ENCODE results near the gene TMEM52.

TMEM52 gene

GRCh38 chr1:1957533-1957961, 38.5 kb upstream of the TMEM52 start:
- no peak overlapping the region for H3K4ac ChIP-seq (ENCODE audit: low read length)
- H3K4me3 ChIP-seq (ENCODE audit: low read length in 2 of 2) = no peak overlapping the region
- H2BK15ac ChIP-seq (ENCODE audit: low read length) = no peak overlapping the region
- H3K14ac ChIP-seq (ENCODE audit: low read length) = no peak overlapping the region
- H3K9ac ChIP-seq (ENCODE audit: low read depth, low read length, poor library complexity) = no peak overlapping the region
- H3K9me3 ChIP-seq (replicated peaks in 1 of 2; ENCODE audit: control insufficient read depth in 2 of 2, insufficient read depth in 1 of 2, low read depth in 1 of 2, low read length in 2 of 2) = no peaks in the 10 kb centered on the region
- no peak overlapping the region for H2BK12ac ChIP-seq (ENCODE audit: low read length)
- no peak overlapping the region for H4K91ac ChIP-seq (ENCODE audit: low read depth, low read length, poor library complexity)
- no peaks in the 10 kb centered on the region for H3K36me3 ChIP-seq (replicated peaks in 1 of 2; ENCODE audit: control insufficient read depth in 2 of 2, insufficient read depth in 2 of 2, low read length in 2 of 2)
- no CpG with 5 or more reads among the region's 22 CpGs for WGBS, 2 donors (ENCODE audit: extremely low coverage in 2 of 2, insufficient read length in 2 of 2, insufficient replicate concordance in 1 of 2)
- H3K4me1 ChIP-seq (ENCODE audit: control insufficient read depth in 2 of 2, insufficient read depth in 1 of 2, low read depth in 1 of 2, low read length in 2 of 2) = peaks cover 0 to 10% of the 10 kb centered on the region in 2 donors
- no peak overlapping the region for H2BK120ac ChIP-seq (ENCODE audit: low read depth, low read length)
- no peak overlapping the region for H2AK5ac ChIP-seq (ENCODE audit: low read depth, low read length)
- H2BK5ac ChIP-seq (ENCODE audit: low read length) = no peak overlapping the region
- H4K8ac ChIP-seq (ENCODE audit: low read depth, low read length) = no peak overlapping the region
- DNase-seq (ENCODE audit: low spot score) = no peak
- no peak overlapping the region for H3K27ac ChIP-seq (replicated peaks; ENCODE audit: low read length)
- no peak overlapping the region for H3K23ac ChIP-seq (ENCODE audit: low read depth, low read length, poor library complexity)
- H3K18ac ChIP-seq (ENCODE audit: low read length) = peak overlapping the region; percentile 11
- no peak overlapping the region for H3K4me2 ChIP-seq (ENCODE audit: insufficient read depth, low read length, poor library complexity, severe bottlenecking)
- peaks cover 0 to 23% (median 0%) of the 10 kb centered on the region in 3 experiments for H3K27me3 ChIP-seq (ENCODE audit: control insufficient read depth in 3 of 3, insufficient read depth in 3 of 3, low read depth in 1 of 3, low read length in 3 of 3)
- H2AFZ ChIP-seq (ENCODE audit: low read length) = no peak overlapping the region
- H3K79me1 ChIP-seq (ENCODE audit: low read depth, low read length) = no peaks in the 10 kb centered on the region

GRCh38 chr1:1956586-1957532, 37.8 kb upstream of the TMEM52 start:
- Histone ChIP-seq H2BK15ac (ENCODE audit: low read length) (no peak overlapping the region), H3K23ac (ENCODE audit: low read depth, low read length, poor library complexity) (no peak overlapping the region), H3K4me2 (ENCODE audit: insufficient read depth, low read length, poor library complexity, severe bottlenecking) (no peak overlapping the region), H4K8ac (ENCODE audit: low read depth, low read length) (no peak overlapping the region), H3K9me3 (replicated peaks in 1 of 2; ENCODE audit: control insufficient read depth in 2 of 2, insufficient read depth in 1 of 2, low read depth in 1 of 2, low read length in 2 of 2) (no peaks in the 10 kb centered on the region), H2BK120ac (ENCODE audit: low read depth, low read length) (no peak overlapping the region), H3K27ac (replicated peaks; ENCODE audit: low read length) (no peak overlapping the region), H2BK5ac (ENCODE audit: low read length) (no peak overlapping the region), H3K27me3 (ENCODE audit: control insufficient read depth in 3 of 3, insufficient read depth in 3 of 3, low read depth in 1 of 3, low read length in 3 of 3) (peaks cover 0 to 23% (median 0%) of the 10 kb centered on the region in 3 experiments), H3K36me3 (replicated peaks in 1 of 2; ENCODE audit: control insufficient read depth in 2 of 2, insufficient read depth in 2 of 2, low read length in 2 of 2) (no peaks in the 10 kb centered on the region), H2AFZ (ENCODE audit: low read length) (no peak overlapping the region), H3K4me1 (ENCODE audit: control insufficient read depth in 2 of 2, insufficient read depth in 1 of 2, low read depth in 1 of 2, low read length in 2 of 2) (peaks cover 0 to 10% of the 10 kb centered on the region in 2 donors), H2BK12ac (ENCODE audit: low read length) (no peak overlapping the region), H4K91ac (ENCODE audit: low read depth, low read length, poor library complexity) (no peak overlapping the region), H3K79me1 (ENCODE audit: low read depth, low read length) (no peaks in the 10 kb centered on the region), H3K14ac (ENCODE audit: low read length) (no peak overlapping the region), H3K18ac (ENCODE audit: low read length) (no peak overlapping the region), H3K4me3 (ENCODE audit: low read length in 2 of 2) (no peak overlapping the region), H2AK5ac (ENCODE audit: low read depth, low read length) (no peak overlapping the region), H3K4ac (ENCODE audit: low read length) (no peak overlapping the region), H3K9ac (ENCODE audit: low read depth, low read length, poor library complexity) (no peak overlapping the region)
- no peak for DNase-seq (ENCODE audit: low spot score)
- WGBS, 2 donors (ENCODE audit: extremely low coverage in 2 of 2, insufficient read length in 2 of 2, insufficient replicate concordance in 1 of 2) = no CpG with 5 or more reads among the region's 38 CpGs

DNA sequence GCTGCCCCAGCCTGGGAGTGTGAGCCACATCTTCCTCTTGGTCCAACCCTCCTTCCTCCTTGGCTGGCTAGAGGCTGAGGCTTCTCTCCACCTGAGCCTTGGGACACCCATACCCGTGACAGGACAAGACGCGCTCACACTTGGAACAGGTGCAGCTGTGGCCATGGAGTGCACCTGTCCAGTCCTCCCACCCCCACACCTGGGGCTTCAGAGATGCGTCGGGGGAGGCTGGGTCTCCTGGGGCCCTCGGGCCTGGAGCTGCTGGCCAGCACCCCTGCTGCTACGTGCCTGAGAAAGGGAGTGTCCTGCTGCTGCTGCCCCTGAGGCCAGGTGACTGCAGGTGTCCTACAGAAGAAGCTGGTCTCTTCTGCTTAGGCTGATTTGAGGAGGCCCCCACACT, 37.0 kb upstream of the TMEM52 start:
- Histone ChIP-seq H3K4me3 (ENCODE audit: low read length in 2 of 2) (no peak overlapping the region), H3K9ac (ENCODE audit: low read depth, low read length, poor library complexity) (no peak overlapping the region), H2AK5ac (ENCODE audit: low read depth, low read length) (peak overlapping the region; percentile 6), H3K4me2 (ENCODE audit: insufficient read depth, low read length, poor library complexity, severe bottlenecking) (no peak overlapping the region), H3K4me1 (ENCODE audit: control insufficient read depth in 2 of 2, insufficient read depth in 1 of 2, low read depth in 1 of 2, low read length in 2 of 2) (peaks cover 0 to 7% of the 10 kb centered on the region in 2 donors), H3K27ac (replicated peaks; ENCODE audit: low read length) (no peak overlapping the region), H3K36me3 (replicated peaks in 1 of 2; ENCODE audit: control insufficient read depth in 2 of 2, insufficient read depth in 2 of 2, low read length in 2 of 2) (no peaks in the 10 kb centered on the region), H3K9me3 (replicated peaks in 1 of 2; ENCODE audit: control insufficient read depth in 2 of 2, insufficient read depth in 1 of 2, low read depth in 1 of 2, low read length in 2 of 2) (no peaks in the 10 kb centered on the region), H2BK15ac (ENCODE audit: low read length) (no peak overlapping the region), H4K91ac (ENCODE audit: low read depth, low read length, poor library complexity) (no peak overlapping the region), H3K27me3 (ENCODE audit: control insufficient read depth in 3 of 3, insufficient read depth in 3 of 3, low read depth in 1 of 3, low read length in 3 of 3) (peaks cover 0 to 23% (median 0%) of the 10 kb centered on the region in 3 experiments), H2BK120ac (ENCODE audit: low read depth, low read length) (no peak overlapping the region), H2BK5ac (ENCODE audit: low read length) (no peak overlapping the region), H3K4ac (ENCODE audit: low read length) (no peak overlapping the region), H3K79me1 (ENCODE audit: low read depth, low read length) (no peaks in the 10 kb centered on the region), H2AFZ (ENCODE audit: low read length) (no peak overlapping the region), H3K14ac (ENCODE audit: low read length) (peak overlapping the region; percentile 32), H2BK12ac (ENCODE audit: low read length) (no peak overlapping the region), H3K23ac (ENCODE audit: low read depth, low read length, poor library complexity) (no peak overlapping the region), H3K18ac (ENCODE audit: low read length) (no peak overlapping the region), H4K8ac (ENCODE audit: low read depth, low read length) (no peak overlapping the region)
- no CpG with 5 or more reads among the region's 7 CpGs for WGBS, 2 donors (ENCODE audit: extremely low coverage in 2 of 2, insufficient read length in 2 of 2, insufficient replicate concordance in 1 of 2)
- no peak for DNase-seq (ENCODE audit: low spot score)

DNA sequence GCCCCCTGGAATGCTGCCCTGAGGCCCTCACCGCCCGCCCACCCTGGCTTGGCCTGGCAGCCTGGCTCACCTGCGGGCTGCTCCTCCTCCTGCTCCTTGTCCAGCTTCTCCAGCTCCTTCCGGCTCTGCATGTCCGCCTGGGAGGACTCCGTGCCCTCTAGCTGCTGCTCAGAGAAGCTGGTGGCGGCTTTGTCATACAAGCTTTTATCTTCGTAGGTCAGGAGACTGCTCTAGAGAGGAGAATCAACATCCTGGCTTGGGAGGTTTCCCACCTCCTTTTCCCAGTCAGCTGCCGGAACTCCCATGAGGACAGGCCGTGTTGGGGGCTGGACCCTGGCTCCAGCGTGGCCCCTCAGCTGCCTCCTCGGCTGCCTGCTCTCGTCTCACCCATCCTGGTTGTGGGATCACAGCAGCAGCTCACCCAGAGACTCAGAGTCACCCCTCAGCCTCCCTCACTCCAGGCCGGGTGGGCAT, 36.6 kb upstream of the TMEM52 start:
- Histone ChIP-seq H3K9me3 (replicated peaks in 1 of 2; ENCODE audit: control insufficient read depth in 2 of 2, insufficient read depth in 1 of 2, low read depth in 1 of 2, low read length in 2 of 2) (no peaks in the 10 kb centered on the region), H2AFZ (ENCODE audit: low read length) (no peak overlapping the region), H4K8ac (ENCODE audit: low read depth, low read length) (no peak overlapping the region), H3K9ac (ENCODE audit: low read depth, low read length, poor library complexity) (no peak overlapping the region), H2BK15ac (ENCODE audit: low read length) (peak overlapping the region; percentile 46), H4K91ac (ENCODE audit: low read depth, low read length, poor library complexity) (no peak overlapping the region), H3K36me3 (replicated peaks in 1 of 2; ENCODE audit: control insufficient read depth in 2 of 2, insufficient read depth in 2 of 2, low read length in 2 of 2) (no peaks in the 10 kb centered on the region), H3K4me3 (ENCODE audit: low read length in 2 of 2) (no peak overlapping the region), H2BK120ac (ENCODE audit: low read depth, low read length) (no peak overlapping the region), H3K4me2 (ENCODE audit: insufficient read depth, low read length, poor library complexity, severe bottlenecking) (no peak overlapping the region), H3K4me1 (ENCODE audit: control insufficient read depth in 2 of 2, insufficient read depth in 1 of 2, low read depth in 1 of 2, low read length in 2 of 2) (peaks cover 0 to 7% of the 10 kb centered on the region in 2 donors), H3K27ac (replicated peaks; ENCODE audit: low read length) (no peak overlapping the region), H3K4ac (ENCODE audit: low read length) (no peak overlapping the region), H2BK5ac (ENCODE audit: low read length) (no peak overlapping the region), H3K23ac (ENCODE audit: low read depth, low read length, poor library complexity) (no peak overlapping the region), H2AK5ac (ENCODE audit: low read depth, low read length) (peak overlapping the region; percentile 6), H3K27me3 (ENCODE audit: control insufficient read depth in 3 of 3, insufficient read depth in 3 of 3, low read depth in 1 of 3, low read length in 3 of 3) (peaks cover 0 to 21% (median 0%) of the 10 kb centered on the region in 3 experiments), H3K18ac (ENCODE audit: low read length) (no peak overlapping the region), H2BK12ac (ENCODE audit: low read length) (no peak overlapping the region), H3K14ac (ENCODE audit: low read length) (peak overlapping the region; percentile 32), H3K79me1 (ENCODE audit: low read depth, low read length) (no peaks in the 10 kb centered on the region)
- no CpG with 5 or more reads among the region's 14 CpGs for WGBS, 2 donors (ENCODE audit: extremely low coverage in 2 of 2, insufficient read length in 2 of 2, insufficient replicate concordance in 1 of 2)
- no peak for DNase-seq (ENCODE audit: low spot score)

Measured in neuronal stem cell (in vitro differentiated cells).